UCSD-AML1 (cell line): ENCODE measurements around the gene CIB4.

ENCODE experiments used
- DNase-seq: peaks from one replicate; lab custom pipeline; 2025; ENCODE audit not compliant: unreplicated experiment; lab: John Stamatoyannopoulos, UW

Gene CIB4

DNA sequence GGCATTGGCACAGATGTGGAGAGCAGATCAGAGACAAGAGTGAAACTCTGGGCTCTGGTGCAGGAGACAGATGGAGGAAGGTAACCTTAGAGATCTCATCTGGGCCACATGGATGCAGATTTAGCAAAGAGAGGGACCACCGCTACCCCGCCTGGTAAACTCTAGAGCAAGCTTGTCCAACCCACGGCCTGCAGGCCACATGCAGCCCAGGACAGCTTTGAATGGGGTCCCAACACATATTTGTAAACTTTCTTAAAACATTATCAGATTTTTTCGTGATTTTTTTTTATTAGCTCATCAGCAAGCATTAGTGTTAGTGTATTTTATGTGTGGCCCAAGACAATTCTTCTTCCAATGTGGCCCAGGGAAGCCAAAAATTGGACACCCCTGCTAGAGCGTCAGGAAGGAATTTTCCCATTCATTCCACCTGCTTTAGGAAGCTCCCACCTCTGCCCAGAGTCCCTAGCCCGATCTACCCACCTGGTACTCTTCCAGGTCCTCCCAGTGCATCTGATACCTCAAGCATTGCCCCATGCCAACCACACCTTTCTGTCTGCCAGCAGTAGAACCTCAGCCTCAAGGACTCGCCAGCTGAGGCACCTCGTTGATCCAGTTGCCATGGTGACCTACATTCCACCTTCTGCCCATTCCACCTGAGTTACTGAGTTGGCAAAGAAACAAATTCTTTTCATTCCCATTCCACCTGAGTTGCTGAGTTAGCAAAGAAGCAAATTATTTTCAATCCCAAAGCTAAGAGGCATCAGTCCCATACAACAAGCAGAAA, at the start of gene CIB4:
Gene CIB4, minus strand, starts transcription at position 586 of the 784 bp plus-strand sequence. Its CDS starts 52 bp downstream, at position 534.
- no peak for DNase-seq

DNA sequence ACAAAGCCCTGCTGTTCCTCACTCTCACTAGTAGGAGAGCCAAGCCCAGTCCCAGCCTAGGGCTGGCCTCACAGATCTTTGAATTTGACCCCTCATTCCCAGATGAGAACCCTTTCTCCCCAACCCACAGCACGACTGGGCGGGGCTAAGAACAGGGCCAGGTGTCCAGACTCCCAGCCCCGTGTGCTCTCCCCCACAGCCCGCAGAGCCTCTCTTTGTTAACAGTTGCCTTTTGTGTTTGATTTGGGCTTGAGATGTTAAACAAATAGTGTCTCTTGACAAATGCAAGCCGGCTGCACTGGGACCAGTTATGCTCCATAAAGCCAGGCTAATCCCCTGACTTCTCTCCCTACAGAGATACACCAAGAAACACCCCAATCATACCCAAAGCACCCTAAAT, 46.6 kb upstream of the CIB4 start:
- no peak for DNase-seq

DNA sequence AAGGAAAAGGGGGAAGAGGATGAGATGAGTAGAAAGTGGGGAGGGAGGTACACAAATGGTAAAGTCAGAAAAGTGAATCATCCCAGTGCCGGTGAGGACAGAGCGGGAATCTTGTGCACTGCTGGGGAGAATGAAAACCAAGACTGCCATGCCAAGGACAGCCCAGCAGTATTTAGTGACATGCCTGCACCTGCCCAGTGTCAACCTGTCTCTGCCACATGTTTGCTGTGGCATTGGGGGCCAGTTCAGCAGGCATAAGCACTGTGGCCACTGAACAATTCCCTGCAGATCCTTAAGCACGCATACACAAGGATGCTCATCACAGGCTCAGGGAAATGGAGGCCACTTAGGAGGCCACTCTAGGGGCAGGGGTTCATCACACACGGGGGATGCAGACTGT, 46.2 kb upstream of the CIB4 start:
- no peak for DNase-seq

DNA sequence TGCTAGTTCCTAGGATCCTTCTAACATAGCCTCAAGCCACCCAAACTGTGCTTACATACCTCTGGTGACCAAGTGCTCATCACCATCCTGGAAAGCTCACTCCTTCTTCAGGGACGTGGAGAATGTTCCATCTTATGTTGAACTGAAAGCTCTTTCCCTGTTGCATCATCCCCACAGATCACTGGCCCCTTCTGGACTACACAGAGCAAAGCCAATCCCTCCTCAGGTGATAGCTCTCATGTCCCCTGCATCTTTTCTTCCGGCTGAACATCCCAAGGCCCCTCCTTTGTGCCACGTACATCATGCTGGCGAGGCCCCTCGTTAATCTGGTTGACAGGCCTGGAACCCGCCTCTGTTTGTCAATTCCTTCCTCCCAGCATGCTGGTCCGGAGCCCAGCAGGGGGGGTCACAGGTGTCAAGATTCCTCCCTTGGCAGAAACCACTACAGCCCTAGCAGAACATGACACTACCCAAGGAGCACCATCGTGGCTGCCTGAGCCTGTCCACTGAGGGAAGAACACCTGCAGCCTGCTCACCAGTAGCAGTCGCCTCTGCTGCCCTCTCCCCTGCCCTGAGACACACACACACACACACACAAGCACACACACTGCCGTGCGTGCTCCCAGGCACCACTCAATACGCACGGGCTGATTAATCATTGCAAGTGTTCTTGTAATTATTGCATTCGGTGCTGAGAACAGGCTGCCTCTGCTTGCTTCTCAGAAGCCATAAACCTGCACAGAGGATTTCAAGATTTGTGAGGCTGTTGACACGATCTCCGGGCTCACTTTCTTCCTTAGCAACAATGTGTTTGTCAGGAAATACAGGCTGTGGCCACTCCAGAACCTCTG, 45.0 kb upstream of the CIB4 start:
- no peak for DNase-seq

DNA sequence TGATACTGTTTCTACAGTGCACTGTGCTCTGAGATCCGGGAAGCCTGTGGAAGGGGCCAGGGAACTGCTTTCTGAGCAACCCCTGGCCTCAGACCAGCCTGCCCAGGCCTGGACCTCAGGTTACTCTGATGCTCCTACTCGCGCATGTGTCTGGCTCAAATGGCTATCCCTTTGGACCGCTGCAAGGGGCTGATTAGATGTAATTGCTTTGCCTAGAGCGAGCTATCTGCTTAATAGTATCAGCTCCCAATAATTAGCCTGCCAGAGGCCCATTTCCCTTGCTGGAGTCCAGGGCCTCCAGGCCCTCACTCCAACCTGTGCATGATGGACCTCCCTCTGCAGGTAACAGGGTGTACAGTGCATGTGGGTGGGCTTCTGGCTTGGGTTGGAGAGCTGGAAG, 44.2 kb upstream of the CIB4 start:
- no peak for DNase-seq

DNA sequence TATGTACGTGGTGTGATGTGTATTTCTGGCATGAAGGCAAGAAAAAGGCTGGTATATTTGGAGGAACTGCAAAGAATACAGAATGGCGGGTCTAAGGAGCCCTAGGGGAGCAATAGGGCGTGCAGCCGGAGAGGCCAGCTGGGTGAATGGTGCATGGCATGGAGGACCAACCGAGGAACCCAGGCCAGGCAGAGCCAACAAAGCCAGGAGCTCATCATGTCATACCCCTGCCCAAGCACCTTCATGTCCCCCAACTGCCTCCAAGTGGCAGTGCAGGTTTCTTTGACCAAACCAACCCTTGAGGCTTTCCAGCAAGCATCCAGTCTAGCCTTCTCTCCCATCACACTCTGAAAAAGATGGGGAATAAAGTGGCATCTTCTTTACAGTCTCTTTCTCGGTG, 42.4 kb upstream of the CIB4 start:
- no peak for DNase-seq

DNA sequence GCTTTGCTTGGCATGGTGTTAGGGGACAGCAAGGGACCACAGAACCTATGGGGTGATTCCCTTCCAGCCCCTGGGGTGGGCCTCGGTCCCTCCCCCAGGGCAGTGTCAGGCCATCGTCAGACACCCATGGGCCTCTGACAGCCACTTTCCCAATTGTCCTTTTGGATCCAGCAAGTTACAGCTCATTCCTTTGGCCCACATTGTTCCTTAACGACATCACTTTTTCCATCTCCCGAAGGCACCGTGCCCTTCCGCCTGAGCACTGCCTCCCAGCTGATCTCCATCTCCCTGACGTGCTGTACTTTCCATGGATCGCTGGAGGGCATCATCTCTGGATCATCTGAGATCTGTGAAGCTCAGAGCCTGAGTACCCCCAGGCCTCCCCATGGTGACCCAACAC, 41.0 kb upstream of the CIB4 start:
- DNase-seq = no peak

DNA sequence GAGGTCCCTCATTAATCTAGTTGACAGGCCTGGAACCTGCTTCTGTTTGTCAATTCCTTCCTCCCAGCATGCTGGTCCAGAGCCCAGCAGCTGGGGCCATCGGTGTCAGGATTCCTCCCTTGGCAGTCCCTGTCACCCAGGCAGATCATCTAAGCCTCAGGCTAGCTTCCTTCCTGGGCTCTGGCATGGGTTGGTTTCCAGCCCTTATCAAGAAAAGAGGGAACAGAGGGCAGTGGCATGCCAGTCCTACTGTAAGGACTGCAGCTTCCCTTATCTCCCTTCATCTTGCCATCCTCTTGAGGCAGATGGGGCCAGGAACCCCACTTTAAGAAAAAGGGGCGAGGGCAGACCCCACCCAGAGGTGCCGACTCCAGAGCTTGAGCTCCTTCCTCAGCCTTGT, 40.5 kb upstream of the CIB4 start:
- DNase-seq = no peak

DNA sequence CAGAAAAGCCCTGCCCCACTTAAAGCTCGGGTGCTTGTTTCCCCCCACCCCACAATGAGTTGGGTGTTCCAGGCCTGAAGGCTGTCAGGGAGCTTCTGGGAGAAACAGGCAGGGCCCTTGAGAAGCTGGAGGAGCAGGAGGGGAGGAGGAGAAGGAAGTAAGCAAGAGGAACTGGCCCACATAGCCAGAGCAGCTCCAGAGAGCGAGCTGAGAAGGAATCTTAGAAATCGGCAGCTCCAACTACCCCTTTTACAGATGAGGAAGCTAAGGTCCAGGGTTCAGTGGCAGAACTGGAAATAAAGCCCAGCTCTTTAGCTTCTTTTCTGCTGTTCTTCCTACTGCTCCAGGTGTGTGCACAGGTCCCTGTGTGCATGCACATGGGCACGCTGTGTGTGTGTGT, 38.7 kb upstream of the CIB4 start:
- DNase-seq = no peak

DNA sequence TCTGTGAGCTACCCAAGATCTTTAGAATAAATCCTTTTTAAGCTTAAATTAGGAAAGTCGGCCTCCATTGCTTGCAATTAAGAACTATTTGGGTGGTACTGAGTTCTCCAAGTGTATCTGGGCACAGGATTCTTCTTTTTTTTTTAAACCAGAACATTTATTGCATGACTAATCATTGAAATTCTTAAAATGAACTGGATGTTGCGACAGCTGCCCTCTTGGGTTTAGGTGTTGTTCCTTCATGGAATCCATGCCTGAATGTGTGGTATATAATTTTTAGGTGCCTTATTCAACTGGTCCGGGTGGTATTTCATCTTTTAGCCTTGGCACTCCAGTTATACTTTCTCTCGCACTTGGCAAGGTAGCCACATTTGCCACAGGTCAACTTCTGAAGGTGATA, 36.9 kb upstream of the CIB4 start:
- DNase-seq = no peak

DNA sequence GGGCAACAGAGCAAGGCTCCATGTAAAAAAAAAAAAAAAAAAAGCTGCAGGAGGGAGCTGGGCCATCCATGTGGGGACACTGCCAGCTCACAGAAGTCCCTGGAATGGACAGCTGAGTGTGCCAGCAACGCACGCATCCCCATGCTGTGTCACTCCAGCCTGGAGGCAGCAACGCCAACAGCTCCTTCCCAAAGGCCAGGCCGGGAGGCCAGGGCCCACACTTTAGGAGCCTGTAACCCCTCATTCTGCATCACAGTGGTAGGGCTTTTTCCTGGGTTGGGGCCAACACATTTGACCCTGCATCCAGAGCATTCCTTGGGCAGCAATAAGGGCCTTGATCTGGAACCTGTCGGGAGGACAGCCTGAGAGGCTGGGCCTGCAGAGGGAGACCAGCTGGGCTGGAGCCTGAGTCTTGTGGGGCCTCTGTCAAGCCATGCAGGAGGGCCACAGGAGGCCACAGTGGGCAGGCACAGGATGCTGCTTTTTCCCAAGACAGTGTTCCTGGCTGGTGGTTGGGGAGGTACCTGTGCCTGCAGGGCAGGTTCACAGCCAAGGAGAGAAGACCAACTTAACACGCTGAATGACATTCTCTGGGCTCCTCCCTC, 34.6 kb upstream of the CIB4 start:
- no peak for DNase-seq

DNA sequence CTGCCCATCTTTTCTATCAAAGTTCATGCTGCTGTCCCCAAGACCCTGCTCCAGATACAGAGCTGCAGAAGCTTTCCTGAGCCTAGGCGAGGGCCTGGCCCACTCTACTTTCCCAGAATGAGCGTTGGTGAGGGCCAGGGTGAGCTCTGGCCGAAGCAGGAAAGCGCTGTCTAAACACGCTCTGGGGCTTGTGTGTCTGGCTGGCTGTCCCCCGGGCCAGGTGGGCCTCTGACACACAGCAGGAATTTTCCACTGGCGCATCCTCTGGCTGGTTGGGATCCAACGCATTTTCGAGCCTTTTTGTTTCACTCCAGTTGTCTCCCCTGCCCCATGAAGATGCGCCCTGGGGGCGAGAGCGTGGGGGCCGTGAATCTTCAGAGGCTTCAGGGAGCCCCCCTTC, 33.6 kb upstream of the CIB4 start:
- no peak for DNase-seq

DNA sequence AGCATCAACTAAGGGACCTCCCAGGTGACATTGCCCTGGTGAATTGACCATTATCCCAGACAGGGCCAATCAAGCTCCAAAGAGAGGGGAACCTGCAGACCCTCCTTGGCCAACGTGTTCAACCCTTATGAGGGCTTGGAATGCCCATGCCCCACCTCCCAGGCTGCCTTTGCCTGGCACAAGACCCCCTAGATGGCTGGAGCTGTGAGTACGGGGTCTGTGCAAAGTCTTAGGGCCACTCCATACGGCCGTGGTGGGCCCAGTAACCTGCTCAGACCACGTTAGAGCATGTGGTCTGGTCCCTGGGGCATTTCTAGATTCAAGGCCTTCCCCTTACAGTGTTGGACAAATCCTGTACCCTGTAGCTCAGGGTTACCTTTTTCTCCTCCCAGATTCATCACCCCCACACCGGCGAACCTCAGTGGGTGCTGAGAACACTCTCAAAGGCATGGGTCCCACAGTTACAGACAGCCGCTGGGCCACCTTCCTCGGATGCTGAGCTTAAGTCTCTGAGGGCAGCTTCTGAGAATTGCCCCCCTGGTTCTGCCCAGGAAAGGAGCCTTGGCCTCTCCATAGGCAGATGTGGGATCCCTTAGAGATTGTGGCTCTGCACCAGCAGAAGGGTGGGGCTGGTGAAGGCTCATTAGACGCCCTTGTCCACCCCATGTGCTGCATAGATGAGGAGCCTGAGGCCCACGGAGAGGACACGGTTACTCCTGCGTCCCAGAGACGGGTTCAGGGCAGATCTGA, 33.0 kb upstream of the CIB4 start:
- DNase-seq = no peak

DNA sequence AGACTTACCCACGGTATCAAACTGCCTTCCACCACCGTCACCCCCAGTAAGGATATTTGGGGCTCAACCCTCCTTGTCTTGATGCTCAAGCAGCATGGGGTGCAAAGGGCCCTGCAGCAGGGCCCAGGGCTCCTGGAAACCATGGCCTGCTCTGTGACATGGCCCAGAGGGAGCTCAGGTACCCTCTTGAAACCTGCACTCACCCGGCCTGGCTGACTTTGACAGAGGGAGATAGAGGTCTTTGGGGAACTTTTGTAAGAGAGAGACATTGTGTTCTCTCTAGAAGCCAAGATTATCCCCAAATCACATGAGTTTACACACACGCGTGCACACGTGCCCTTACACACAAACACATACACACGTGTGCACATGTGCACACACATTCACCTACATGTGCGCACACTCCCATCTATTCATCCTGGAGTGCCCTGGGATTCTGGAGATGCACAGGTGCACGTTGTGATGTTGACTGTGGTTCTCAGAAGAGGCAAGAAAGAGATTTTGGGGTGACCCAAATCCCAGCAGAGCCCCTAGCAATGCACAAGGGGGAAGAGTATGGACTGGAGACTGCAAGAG, 31.7 kb upstream of the CIB4 start:
- DNase-seq = no peak

DNA sequence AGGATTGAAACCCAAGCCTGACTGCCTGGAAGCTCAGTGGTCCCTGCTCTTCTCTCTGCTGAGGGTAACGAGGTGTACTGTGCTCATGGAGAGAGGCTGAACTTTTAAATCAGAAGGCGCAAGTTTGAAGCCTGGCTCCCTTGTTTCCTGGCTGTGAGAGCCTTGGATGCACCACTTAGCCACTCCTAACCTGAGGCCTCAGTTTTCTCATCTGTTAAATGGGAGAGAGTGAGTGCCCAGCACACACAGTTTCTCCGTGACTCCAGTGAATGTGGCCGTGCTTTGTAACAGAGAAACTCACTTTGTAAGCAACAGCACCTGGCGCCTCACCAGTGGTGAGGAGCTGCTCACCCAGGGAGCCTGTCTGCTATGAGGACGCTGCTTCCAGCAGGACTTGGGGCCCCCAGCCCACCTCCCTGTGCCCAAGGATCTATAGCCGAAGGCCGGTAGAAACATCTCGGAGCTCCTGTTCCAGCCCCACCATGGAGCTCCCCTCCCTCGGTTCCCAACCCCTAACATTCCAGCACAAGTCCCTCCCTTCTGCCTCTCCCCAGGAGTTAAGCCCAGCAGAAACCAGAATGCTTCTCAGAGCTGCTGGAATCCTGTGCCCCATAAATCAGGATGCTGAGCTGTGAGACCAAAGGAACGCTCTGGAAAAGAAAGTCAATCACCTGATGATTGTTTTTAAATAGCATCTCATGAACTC, 31.1 kb upstream of the CIB4 start:
- no peak for DNase-seq

DNA sequence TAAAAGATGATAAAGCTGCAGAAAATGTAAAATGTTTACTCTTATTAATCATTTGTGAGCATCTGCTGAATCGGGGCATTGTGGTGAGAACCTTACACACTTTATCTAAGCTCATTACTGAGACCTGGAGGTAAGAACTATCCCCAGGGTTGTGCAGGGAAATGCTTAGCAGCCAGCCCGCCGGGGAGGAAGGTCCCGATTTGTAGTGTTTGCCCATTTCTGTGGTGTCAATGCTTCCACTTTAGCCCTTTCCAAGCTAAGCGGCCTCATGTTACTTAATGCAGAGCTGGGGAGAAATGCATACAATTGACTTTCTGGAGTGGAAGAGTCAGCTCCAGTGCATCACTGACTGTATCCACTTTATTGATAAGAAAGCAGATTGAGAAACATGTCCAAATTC, 30.5 kb upstream of the CIB4 start:
- no peak for DNase-seq

DNA sequence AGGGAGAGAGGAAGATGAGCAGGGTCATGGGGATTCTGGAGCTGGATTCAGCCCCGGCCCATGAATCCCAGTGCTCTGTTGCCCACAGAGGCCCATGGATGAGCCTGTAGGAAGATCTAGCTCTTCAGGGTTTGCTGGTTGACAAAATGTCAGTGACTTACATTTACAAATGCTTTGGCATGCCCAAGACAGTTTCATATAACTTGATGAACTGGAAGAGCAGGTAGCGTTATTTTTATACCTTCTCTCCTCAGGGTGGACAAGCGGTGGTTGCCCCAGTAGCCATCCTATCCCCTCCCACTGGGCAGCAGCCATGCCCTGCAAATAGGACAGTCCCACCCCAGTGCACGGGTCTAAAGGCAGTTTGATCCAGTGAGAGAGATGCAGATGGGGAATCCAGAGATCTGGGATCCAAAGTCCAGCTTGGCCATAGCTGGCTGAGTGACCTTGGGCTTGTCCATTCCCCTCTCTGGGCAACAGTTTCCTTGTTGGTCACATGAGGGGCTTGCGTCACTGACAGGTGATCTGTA, 29.8 kb upstream of the CIB4 start:
- no peak for DNase-seq

DNA sequence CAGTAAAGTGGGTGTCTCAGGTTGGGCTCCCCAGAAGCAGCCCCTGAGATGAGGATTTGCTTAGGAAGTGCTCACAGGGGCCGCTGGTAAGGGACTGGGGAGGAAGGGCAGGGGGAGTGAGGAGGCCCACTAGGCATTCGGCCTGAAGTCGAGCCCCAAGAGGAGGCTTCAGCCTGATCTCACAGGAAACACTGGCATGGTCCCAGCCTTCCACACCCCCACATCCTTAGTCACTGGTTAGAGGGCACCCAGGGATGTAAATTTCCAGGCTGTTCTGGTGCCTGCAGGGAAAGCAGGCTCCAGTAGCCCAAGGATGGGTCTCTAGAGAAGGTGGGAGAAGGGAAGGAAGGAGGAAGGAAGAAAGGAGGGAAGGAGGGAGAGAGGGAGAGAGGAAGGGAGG, 29.0 kb upstream of the CIB4 start:
- no peak for DNase-seq

DNA sequence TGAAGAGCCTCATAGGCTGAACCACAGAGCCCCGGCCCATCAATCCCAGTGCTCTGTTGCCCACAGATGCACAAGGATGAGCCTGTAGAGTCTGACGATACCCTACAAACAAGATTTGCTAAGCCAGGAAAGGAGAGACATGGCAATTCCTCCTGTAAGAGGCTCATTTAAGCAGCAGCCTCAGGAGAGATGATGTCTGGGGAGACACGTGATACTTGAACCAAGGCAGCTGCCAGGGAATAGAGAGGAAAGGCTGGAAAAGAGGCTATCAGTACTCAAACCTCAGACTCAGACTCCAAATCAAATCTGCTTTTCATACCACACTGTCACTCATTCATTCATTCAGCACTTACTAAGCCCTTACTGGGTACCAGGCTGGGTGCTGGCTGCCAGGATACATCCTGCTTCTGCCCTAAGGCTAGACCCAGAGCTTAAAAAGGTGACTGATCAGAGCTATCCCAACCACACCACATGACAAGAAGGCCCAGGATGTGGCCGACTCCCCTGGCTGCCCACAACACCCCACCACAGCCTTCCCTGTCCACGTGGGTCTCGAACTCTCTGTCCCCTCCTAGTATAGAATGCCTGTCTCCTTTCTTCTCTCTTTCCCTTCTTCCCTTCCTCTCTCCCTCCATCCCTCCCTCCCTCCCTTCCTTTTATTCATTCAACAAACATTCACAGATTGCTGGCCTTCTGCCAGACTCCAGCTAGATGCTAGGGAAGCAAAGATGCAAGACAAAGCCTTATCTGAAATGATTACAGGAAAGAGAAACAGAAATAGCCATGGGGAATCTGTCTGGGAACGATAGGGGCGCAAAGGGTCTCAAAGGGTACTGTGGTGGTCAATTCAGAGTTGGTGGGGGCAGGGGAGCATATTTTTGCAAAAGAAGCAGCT, 27.9 kb upstream of the CIB4 start:
- no peak for DNase-seq
